Suprapubic skin (tissue), 4 donors: ENCODE measurements around the gene TDRD5. TPM values are rescaled to one million over a fixed set of nuclear protein-coding genes. Genes with fewer than 3 reads are reported as not detected.

ENCODE experiments used
- DNase-seq, 2 donors: peaks; one replicate each; pipeline ENCODE4 v3.0.0-alpha.2; 2019; ENCODE audit warnings: low spot score in 2 of 2
- H3K27ac ChIP-seq: fragments of 200-600 bp; sonication (generic); one replicate; pipeline ENCODE4 v1.5.1; 2019
- H3K27me3 ChIP-seq: fragments of 200-600 bp; sonication (generic); one replicate; pipeline ENCODE4 v1.5.1; 2019
- H3K36me3 ChIP-seq: fragments of 200-600 bp; sonication (generic); one replicate; pipeline ENCODE4 v1.5.1; 2019
- H3K4me1 ChIP-seq: fragments of 200-600 bp; sonication (generic); one replicate; pipeline ENCODE4 v1.5.1; 2019
- H3K4me3 ChIP-seq: fragments of 200-600 bp; sonication (generic); one replicate; pipeline ENCODE4 v1.5.1; 2019; ENCODE audit warnings: mild to moderate bottlenecking
- H3K9me3 ChIP-seq: fragments of 200-600 bp; sonication (generic); one replicate; pipeline ENCODE4 v1.5.1; 2019
- CTCF ChIP-seq, 2 donors: fragments of 200-600 bp in 1 of 2; fragments of 450-650 bp in 1 of 2; sonication (generic) in 1 of 2; IDR thresholded peaks; one replicate each; pipeline ENCODE4 v1.5.1; 2016 to 2019; ENCODE audit warnings: antibody characterized with exemption in 2 of 2, mild to moderate bottlenecking in 1 of 2, moderate library complexity in 1 of 2
- EP300 ChIP-seq: sonication (generic); formaldehyde crosslinking; IDR thresholded peaks from one replicate; pipeline ENCODE4 v1.6.1; 2017; ENCODE audit warnings: antibody characterized with exemption
- POLR2A ChIP-seq, 2 donors: fragments of 450-650 bp; IDR thresholded peaks; one replicate each; pipeline ENCODE4 v1.6.1; 2017; ENCODE audit warnings: antibody characterized with exemption in 2 of 2, mild to moderate bottlenecking in 2 of 2, moderate library complexity in 2 of 2
- POLR2AphosphoS5 ChIP-seq, 3 donors: sonication (generic); formaldehyde crosslinking; IDR thresholded peaks; one replicate each; pipeline ENCODE4 v1.6.1; 2017; ENCODE audit warnings: antibody characterized with exemption in 3 of 3
- WGBS: methylation state at CpG from one replicate; pipeline ENCODE4 v1.1.5; 2018; 5-methylcytosine and 5-hydroxymethylcytosine counted together
- total RNA-seq, 4 donors: library from RNA; depleted of rRNA; stranded (reverse); fragments of >200 nt; gene quantifications; one replicate each; pipeline ENCODE4 v1.1.0, GENCODE V29; 2016

TDRD5 gene
- total RNA-seq, 4 donors from 2014 or later, result 0.49 to 1.2 (median 0.66) TPM

GRCh38 chr1:179707406-179707805, 115.8 kb downstream of the TDRD5 start:
- TF ChIP-seq CTCF (IDR thresholded peaks at IDR 0.05) (no peak), EP300 (no peak), POLR2A (IDR thresholded peaks at IDR 0.05) (no peak), POLR2AphosphoS5 (IDR thresholded peaks at IDR 0.05) (no peak)
- no peaks in the 10 kb centered on the region for H3K36me3 ChIP-seq
- H3K27me3 ChIP-seq, result no peaks in the 10 kb centered on the region
- peaks cover 4% of the 10 kb centered on the region for H3K4me1 ChIP-seq
- H3K27ac ChIP-seq, result no peak overlapping the region
- no peak overlapping the region for H3K4me3 ChIP-seq
- H3K9me3 ChIP-seq, result no peaks in the 10 kb centered on the region
- 75% methylated on average over 2 of the region's 2 CpGs for WGBS
- DNase-seq, result no peak

GRCh38 chr1:179708434-179709195, 117.0 kb downstream of the TDRD5 start:
- DNase-seq, result no peak
- H3K4me1 ChIP-seq, result peaks cover 4% of the 10 kb centered on the region
- H3K9me3 ChIP-seq, result no peaks in the 10 kb centered on the region
- no peak overlapping the region for H3K4me3 ChIP-seq
- 77% methylated on average over 6 of the region's 6 CpGs for WGBS
- H3K27ac ChIP-seq, result no peak overlapping the region
- no peaks in the 10 kb centered on the region for H3K36me3 ChIP-seq
- TF ChIP-seq CTCF (IDR thresholded peaks at IDR 0.05), result no peak
- no peak for TF ChIP-seq POLR2A (IDR thresholded peaks at IDR 0.05)
- no peak for TF ChIP-seq EP300
- no peak for TF ChIP-seq POLR2AphosphoS5 (IDR thresholded peaks at IDR 0.05)
- H3K27me3 ChIP-seq, result no peaks in the 10 kb centered on the region

GRCh38 chr1:179709841-179710329, 118.3 kb downstream of the TDRD5 start:
- no peak overlapping the region for H3K27ac ChIP-seq
- DNase-seq, result no peak

GRCh38 chr1:179714159-179714558, 122.5 kb downstream of the TDRD5 start:
- H3K36me3 ChIP-seq, result no peaks in the 10 kb centered on the region
- WGBS, result 74% methylated on average over 1 of the region's 1 CpG
- H3K4me3 ChIP-seq, result no peak overlapping the region

More at GRCh38 chr1:179709841-179710329, 118.3 kb downstream of the TDRD5 start:
- Histone ChIP-seq H3K4me1 (peaks cover 4% of the 10 kb centered on the region), H3K36me3 (no peaks in the 10 kb centered on the region), H3K27me3 (no peaks in the 10 kb centered on the region), H3K9me3 (peaks cover 6% of the 10 kb centered on the region), H3K4me3 (no peak overlapping the region)
- TF ChIP-seq POLR2A (IDR thresholded peaks at IDR 0.05), result no peak
- TF ChIP-seq EP300, result no peak
- TF ChIP-seq CTCF (IDR thresholded peaks at IDR 0.05), result no peak
- no peak for TF ChIP-seq POLR2AphosphoS5 (IDR thresholded peaks at IDR 0.05)
- WGBS, result 25% methylated on average over 5 of the region's 5 CpGs

More at GRCh38 chr1:179714159-179714558, 122.5 kb downstream of the TDRD5 start:
- Histone ChIP-seq H3K27me3 (no peaks in the 10 kb centered on the region), H3K27ac (no peak overlapping the region), H3K9me3 (peaks cover 26% of the 10 kb centered on the region), H3K4me1 (peaks cover 4% of the 10 kb centered on the region)
- no peak for TF ChIP-seq POLR2A (IDR thresholded peaks at IDR 0.05)
- no peak for TF ChIP-seq CTCF (IDR thresholded peaks at IDR 0.05)
- no peak for TF ChIP-seq EP300
- TF ChIP-seq POLR2AphosphoS5 (IDR thresholded peaks at IDR 0.05), result no peak
- no peak for DNase-seq
